GM23338 (cell line): Measurements from ENCODE around the gene BRSK2. TPM values are rescaled to one million over a fixed set of nuclear protein-coding genes. Genes with fewer than 3 reads are reported as not detected.

ENCODE experiments used
- ATAC-seq: fragments of 200-7000 bp; cut with Tn5 transposase; 3 replicates; pipeline ENCODE4 v1.9.1; 2020
- DNase-seq: peaks from one replicate; pipeline ENCODE4 v3.0.0-alpha.2; 2015; ENCODE audit warnings: low spot score
- H2AFZ ChIP-seq: fragments of 200-600 bp; sonication (generic); 2 replicates; pipeline ENCODE4 v1.8.0; 2016; ENCODE audit warnings: antibody characterized with exemption, mild to moderate bottlenecking, moderate library complexity
- H3F3A ChIP-seq: fragments of 200-600 bp; sonication (generic); replicated peaks from 2 replicates; pipeline ENCODE4 v1.8.0; 2017; ENCODE audit warnings: antibody characterized with exemption, mixed run types, low read depth
- H3K27ac ChIP-seq: fragments of 200-600 bp; sonication (generic); 2 replicates; pipeline ENCODE4 v1.6.1; 2016; ENCODE audit warnings: low read depth
- H3K27me3 ChIP-seq: fragments of 200-600 bp; sonication (generic); 2 replicates; pipeline ENCODE4 v1.8.0; 2016; ENCODE audit warnings: mild to moderate bottlenecking, mixed run types, moderate library complexity; ENCODE audit not compliant: insufficient read depth
- H3K36me3 ChIP-seq: fragments of 200-600 bp; sonication (generic); 2 replicates; pipeline ENCODE4 v1.8.0; 2016; ENCODE audit warnings: mild to moderate bottlenecking; ENCODE audit not compliant: insufficient read depth
- H3K4me1 ChIP-seq: fragments of 200-600 bp; sonication (generic); 2 replicates; pipeline ENCODE4 v1.8.0; 2016; ENCODE audit warnings: mild to moderate bottlenecking, moderate library complexity; ENCODE audit not compliant: insufficient read depth
- H3K4me2 ChIP-seq: fragments of 200-600 bp; sonication (generic); 2 replicates; pipeline ENCODE4 v1.7.1; 2017; ENCODE audit warnings: mixed run types
- H3K4me3 ChIP-seq: fragments of 200-600 bp; sonication (generic); 2 replicates; pipeline ENCODE4 v1.6.1; 2016; ENCODE audit warnings: mixed run types
- H3K79me2 ChIP-seq: fragments of 200-600 bp; sonication (generic); replicated peaks from 2 replicates; pipeline ENCODE4 v1.8.0; 2017; ENCODE audit warnings: mild to moderate bottlenecking; ENCODE audit not compliant: insufficient read depth
- H3K9me2 ChIP-seq: fragments of 200-600 bp; sonication (generic); 2 replicates; pipeline ENCODE4 v1.8.0; 2017; ENCODE audit not compliant: insufficient read depth
- H4K20me1 ChIP-seq: fragments of 200-600 bp; sonication (generic); replicated peaks from 2 replicates; pipeline ENCODE4 v1.8.0; 2017; ENCODE audit warnings: mild to moderate bottlenecking; ENCODE audit not compliant: insufficient read depth
- H3K27ac Mint-ChIP-seq: 2 replicates; pipeline ENCODE4 v1.8.0; 2020; ENCODE audit warnings: inconsistent platforms, mild to moderate bottlenecking, moderate library complexity, mixed read lengths
- H3K27me3 Mint-ChIP-seq: 3 replicates; pipeline ENCODE4 v1.8.0; 2022; ENCODE audit warnings: low read depth, mild to moderate bottlenecking, moderate library complexity, mixed read lengths, inconsistent platforms; ENCODE audit not compliant: insufficient read depth, poor library complexity
- H3K36me3 Mint-ChIP-seq: 3 replicates; pipeline ENCODE4 v1.8.0; 2021; ENCODE audit warnings: low read depth, mild to moderate bottlenecking, inconsistent platforms, moderate library complexity, mixed read lengths
- H3K4me1 Mint-ChIP-seq: 3 replicates; pipeline ENCODE4 v1.8.0; 2020; ENCODE audit warnings: mild to moderate bottlenecking, inconsistent platforms, mixed read lengths
- H3K4me3 Mint-ChIP-seq: 3 replicates; pipeline ENCODE4 v1.8.0; 2021; ENCODE audit warnings: moderate library complexity, mild to moderate bottlenecking, inconsistent platforms, mixed read lengths
- H3K9me3 Mint-ChIP-seq: 3 replicates; pipeline ENCODE4 v1.8.0; 2020; ENCODE audit warnings: moderate library complexity, mild to moderate bottlenecking, inconsistent platforms, mixed read lengths
- CREB1 ChIP-seq: fragments of 250-450 bp; sonication (Bioruptor Pico); IDR thresholded peaks from 2 replicates; pipeline ENCODE4 v1.5.0; 2020; ENCODE audit warnings: low read depth, mild to moderate bottlenecking, moderate library complexity
- CTCF ChIP-seq, 2 experiments: fragments of 200-600 bp in 1 of 2; sonication (generic) in 1 of 2; conservative IDR thresholded peaks; 2 replicates each; pipeline versions ENCODE4 v1.5.1 to v1.6.1; 2016 to 2017; ENCODE audit warnings: antibody characterized with exemption in 2 of 2, low read depth in 2 of 2, mild to moderate bottlenecking in 2 of 2, moderate library complexity in 1 of 2
- EZH2 ChIP-seq: fragments of 200-600 bp; sonication (generic); IDR thresholded peaks from one replicate; pipeline ENCODE4 v1.8.0; 2017; ENCODE audit warnings: antibody characterized with exemption, mild to moderate bottlenecking, low read depth; ENCODE audit not compliant: unreplicated experiment
- EZH2phosphoT487 ChIP-seq: fragments of 200-600 bp; sonication (generic); IDR thresholded peaks from one replicate; pipeline ENCODE4 v1.8.1; 2018; ENCODE audit warnings: antibody characterized with exemption; ENCODE audit not compliant: unreplicated experiment
- JUNB ChIP-seq: IDR thresholded peaks from one replicate; pipeline ENCODE4 v1.6.1; 2016; ENCODE audit warnings: antibody characterized with exemption; ENCODE audit not compliant: unreplicated experiment
- NANOG ChIP-seq: IDR thresholded peaks from 2 replicates; pipeline ENCODE4 v1.6.1; 2016; ENCODE audit warnings: antibody characterized with exemption, borderline replicate concordance
- POLR2AphosphoS5 ChIP-seq: IDR thresholded peaks from 2 replicates; pipeline ENCODE4 v1.6.1; 2016; ENCODE audit warnings: antibody characterized with exemption, low read depth
- REST ChIP-seq: IDR thresholded peaks from one replicate; pipeline ENCODE4 v1.6.1; 2018; ENCODE audit warnings: antibody characterized with exemption; ENCODE audit not compliant: unreplicated experiment
- STAT1 ChIP-seq: IDR thresholded peaks from one replicate; pipeline ENCODE4 v1.6.1; 2016; ENCODE audit warnings: antibody characterized with exemption; ENCODE audit not compliant: unreplicated experiment
- ZNF114 ChIP-seq: fragments of 250-450 bp; sonication (Bioruptor Pico); IDR thresholded peaks from 2 replicates; pipeline ENCODE4 v1.5.0; 2020; ENCODE audit warnings: mild to moderate bottlenecking, moderate library complexity
- ZNF331 ChIP-seq: fragments of 250-450 bp; sonication (Bioruptor Pico); IDR thresholded peaks from 2 replicates; pipeline ENCODE4 v1.5.0; 2020; ENCODE audit warnings: low read depth, mild to moderate bottlenecking, moderate library complexity
- ZNF462 ChIP-seq: fragments of 250-450 bp; sonication (Bioruptor Pico); IDR thresholded peaks from 2 replicates; pipeline ENCODE4 v1.5.0; 2020; ENCODE audit warnings: mild to moderate bottlenecking, moderate library complexity
- polyA plus RNA-seq: library from polyadenylated mRNA; unstranded; fragments of >200 nt; fragmentation: Nextera tagmentation; extraction: Ambion mirVana; gene quantifications from 2 replicates; pipeline ENCODE4 v1.2.1, GENCODE V29; 2016
- total RNA-seq: library from RNA; depleted of rRNA; stranded (reverse); fragments of >200 nt; shearing (Covaris generic); gene quantifications from 2 replicates; pipeline ENCODE4 v1.2.3, GENCODE V29; 2014
- TF ChIP-seq, protein P1 (sequence below): IDR thresholded peaks from 2 replicates; pipeline ENCODE4 v1.6.1; 2016; ENCODE audit warnings: antibody characterized with exemption

BRSK2 gene
- total and polyA plus RNA-seq, 2 experiments from 2014 or later, result 7.2 to 20.3 TPM

DNA sequence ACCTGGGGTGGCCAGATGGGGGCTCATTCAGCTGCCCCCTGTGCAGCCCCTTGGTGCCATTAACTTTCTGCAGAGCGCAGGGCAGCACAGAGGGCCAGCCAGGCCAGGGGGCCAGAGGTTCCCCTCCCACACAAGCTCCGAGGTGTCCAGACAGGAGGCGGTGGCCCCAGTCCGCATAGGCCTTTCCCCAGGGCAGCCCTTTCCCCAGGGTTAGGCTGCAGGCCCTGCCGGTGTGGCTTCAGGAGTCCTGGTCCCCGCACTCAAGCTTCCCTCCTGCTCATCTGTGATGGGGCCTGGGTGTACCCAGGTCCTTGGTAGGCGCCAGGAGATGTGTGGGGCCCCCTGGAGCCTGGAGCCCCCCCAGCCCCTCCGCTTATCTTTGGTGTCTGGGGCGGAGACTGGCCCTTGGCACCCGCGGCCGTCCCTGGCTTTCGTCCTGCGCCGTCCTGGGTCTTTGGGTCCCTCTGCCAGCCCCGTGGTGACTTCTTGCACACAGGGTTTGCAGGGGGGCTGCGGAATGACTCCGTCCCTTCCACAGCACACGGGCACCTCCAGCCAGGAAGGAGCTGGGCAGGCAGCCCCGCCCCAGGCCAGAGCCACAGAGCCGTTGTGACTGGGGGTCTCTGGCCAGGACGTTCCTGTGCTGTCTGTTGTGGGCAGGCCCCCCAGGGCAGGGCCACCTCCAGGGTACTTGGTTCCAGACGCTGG is 8.9 kb downstream of the BRSK2 start:
- peaks cover 21% of the 10 kb centered on the region; the same call in 1 of the 2 replicates for H4K20me1 ChIP-seq

More for the DNA sequence above, 8.9 kb downstream of the BRSK2 start:
- no peaks in the 10 kb centered on the region for H3K9me2 ChIP-seq
- H3K9me3 Mint-ChIP-seq, result no peaks in the 10 kb centered on the region
- H3K4me1 Mint-ChIP-seq, result peaks cover 5% of the 10 kb centered on the region
- no peak for ATAC-seq
- H3K27ac ChIP-seq, result no peak overlapping the region
- DNase-seq, result no peak
- H3K4me3 ChIP-seq, result no peak overlapping the region
- no peaks in the 10 kb centered on the region for H3K27me3 ChIP-seq
- H2AFZ ChIP-seq, result no peak overlapping the region
- H3K27ac Mint-ChIP-seq, result no peak overlapping the region
- no peaks in the 10 kb centered on the region for H3K4me1 ChIP-seq
- H3K36me3 ChIP-seq, result no peaks in the 10 kb centered on the region
- TF ChIP-seq ZNF114 (CRISPR knock-in tag), result no peak
- no peak for TF ChIP-seq EZH2phosphoT487
- TF ChIP-seq JUNB, result no peak
- TF ChIP-seq ZNF462 (CRISPR knock-in tag), result no peak
- TF ChIP-seq REST, result no peak
- TF ChIP-seq CREB1, result no peak
- TF ChIP-seq STAT1, result no peak
- TF ChIP-seq, protein P1, sequence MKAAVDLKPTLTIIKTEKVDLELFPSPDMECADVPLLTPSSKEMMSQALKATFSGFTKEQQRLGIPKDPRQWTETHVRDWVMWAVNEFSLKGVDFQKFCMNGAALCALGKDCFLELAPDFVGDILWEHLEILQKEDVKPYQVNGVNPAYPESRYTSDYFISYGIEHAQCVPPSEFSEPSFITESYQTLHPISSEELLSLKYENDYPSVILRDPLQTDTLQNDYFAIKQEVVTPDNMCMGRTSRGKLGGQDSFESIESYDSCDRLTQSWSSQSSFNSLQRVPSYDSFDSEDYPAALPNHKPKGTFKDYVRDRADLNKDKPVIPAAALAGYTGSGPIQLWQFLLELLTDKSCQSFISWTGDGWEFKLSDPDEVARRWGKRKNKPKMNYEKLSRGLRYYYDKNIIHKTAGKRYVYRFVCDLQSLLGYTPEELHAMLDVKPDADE, result no peak
- no peak for TF ChIP-seq ZNF331 (CRISPR knock-in tag)
- TF ChIP-seq NANOG, result no peak
- no peak for TF ChIP-seq CTCF (conservative IDR thresholded peaks at IDR 0.05; ENCODE audit: low read depth in 2 of 2)
- no peak for TF ChIP-seq EZH2
- TF ChIP-seq POLR2AphosphoS5, result no peak
- no peak overlapping the region for H3K4me2 ChIP-seq
- H3K4me3 Mint-ChIP-seq, result no peak overlapping the region
- no peaks in the 10 kb centered on the region for H3K27me3 Mint-ChIP-seq
- 0 out of 3 replicates have a peak, but pooled peaks cover under 1% of the 10 kb centered on the region for H3K36me3 Mint-ChIP-seq
- H3F3A ChIP-seq, result no peaks in the 10 kb centered on the region
- peaks cover 69% of the 10 kb centered on the region for H3K79me2 ChIP-seq
